HG03342 (cell line): ENCODE results near the gene ADCY5.

Experiments used
- ATAC-seq: cut with Tn5 transposase; IDR thresholded peaks from one replicate; pipeline ENCODE4 v1.9.1; 2021; ENCODE audit warnings: mild to moderate bottlenecking, moderate library complexity; ENCODE audit not compliant: unreplicated experiment

The ADCY5 gene

DNA sequence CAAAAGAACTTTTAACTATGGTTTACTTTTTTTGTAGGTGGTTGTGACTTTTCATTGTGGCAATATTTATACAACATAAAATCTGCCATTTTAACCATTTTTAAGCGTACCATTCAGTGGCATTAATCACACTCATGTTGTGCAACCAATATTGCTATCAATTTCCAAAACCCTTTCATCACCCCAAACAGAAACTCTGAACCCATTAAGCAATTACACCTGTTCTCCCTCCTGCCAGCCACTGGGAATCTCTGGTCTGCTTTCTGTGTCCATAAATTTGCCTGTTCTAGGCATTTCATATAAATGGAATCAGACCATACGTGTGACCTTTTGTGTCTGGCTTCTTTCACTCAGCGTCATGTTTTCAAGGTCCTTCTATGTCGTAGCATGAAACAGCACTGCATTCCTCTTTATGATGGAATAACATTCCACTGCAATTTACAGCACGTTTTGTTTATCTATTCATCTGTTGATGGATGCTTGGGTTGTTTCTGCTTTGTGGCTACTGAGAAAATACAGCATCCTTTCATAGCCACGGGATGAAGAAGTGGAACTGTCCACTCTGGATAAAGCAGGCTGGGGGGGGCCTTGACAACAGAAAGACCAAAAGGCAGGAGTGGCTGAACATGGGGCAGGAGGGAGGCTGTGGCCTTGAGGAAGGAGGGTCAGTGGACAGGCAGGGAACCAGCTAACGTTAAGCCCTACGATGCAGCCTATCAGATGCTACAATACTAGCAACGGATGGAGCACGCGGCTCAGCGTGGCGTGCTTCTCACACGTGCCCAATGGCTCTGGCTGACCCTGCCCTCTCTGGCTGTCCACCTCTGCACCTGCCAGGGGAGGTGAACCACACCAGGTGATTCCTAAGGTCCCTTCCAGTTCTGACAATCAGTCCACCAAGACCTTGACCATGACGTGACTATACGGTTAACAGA is 136.3 kb downstream of the ADCY5 start:
- ATAC-seq = no peak

DNA sequence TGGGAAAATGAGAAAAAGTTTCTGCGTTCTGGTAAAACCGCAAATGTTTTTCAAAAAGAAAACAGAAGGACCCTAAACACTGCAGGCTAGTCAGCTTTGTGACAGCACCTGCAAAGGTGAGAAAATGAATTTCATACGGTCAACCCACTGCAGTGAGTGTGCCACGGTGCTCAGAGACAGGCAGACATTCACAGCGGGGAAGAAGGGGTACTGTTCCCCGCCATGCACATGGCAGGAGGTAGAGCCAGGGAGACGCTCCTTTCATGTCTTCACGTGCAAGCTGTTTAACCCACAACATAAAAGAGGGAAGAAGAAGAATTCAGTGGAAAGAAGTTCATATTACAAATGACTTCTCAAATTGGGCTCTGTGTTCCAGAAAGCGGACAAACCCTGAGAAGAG is 137.7 kb downstream of the ADCY5 start:
- ATAC-seq = no peak

DNA sequence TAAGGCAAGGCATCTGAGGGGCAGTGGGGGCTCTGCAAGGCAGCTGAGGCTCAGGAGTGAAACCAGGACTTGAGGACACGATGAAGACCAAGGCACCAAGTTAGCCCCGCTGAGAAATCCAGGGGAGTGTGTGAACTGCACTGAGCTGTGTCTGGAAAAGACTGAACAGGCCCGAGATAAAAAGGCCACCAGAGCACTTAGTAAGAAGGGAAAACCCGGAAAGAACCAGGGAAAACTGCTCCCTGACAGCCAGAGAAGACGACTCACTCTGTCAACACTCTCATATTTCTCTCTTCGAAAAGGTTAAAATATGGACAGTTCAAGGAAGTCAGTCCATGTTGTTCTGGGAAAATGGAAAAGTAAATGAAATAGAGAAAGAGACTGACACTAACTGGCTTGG is 138.1 kb downstream of the ADCY5 start:
- ATAC-seq = no peak

DNA sequence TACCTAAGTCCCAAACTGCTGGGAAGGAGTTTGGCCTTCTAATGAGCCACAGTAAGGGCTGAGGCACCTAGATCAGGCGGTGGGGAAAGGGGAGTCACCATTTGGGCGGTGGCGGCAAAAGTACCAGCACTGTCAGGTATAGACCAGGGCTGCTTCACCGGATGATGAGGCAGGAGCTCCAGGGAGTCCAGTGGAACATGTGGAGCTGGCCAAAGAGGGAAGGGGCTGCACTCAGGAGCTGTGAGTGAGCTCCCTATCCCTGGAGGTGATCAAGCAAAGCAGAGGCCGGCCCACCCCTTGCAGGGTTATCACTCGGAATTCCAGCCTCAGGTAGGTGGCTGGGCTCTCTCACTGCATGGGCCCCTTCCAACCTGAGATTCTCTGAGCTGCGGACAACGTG is 138.7 kb downstream of the ADCY5 start:
- ATAC-seq = no peak

DNA sequence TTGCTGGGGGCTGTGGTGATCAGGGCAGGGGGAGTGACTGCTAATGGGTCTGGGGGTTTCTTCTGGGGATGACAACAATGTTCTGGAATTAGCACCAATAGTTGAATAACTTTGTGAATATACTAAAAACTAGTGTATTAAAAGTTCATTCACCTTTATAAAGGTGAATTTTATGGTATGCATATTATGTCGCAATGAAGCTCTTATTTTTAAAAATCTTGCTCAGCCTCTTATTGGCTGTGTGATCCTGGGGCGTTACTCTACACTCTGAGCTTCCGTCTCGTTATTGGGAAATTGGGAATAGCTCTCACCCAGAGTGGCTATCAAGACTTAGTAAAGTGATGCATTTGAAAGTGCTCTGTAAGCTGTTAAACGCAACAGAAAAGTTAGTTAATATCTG is 141.8 kb downstream of the ADCY5 start:
- ATAC-seq = no peak

DNA sequence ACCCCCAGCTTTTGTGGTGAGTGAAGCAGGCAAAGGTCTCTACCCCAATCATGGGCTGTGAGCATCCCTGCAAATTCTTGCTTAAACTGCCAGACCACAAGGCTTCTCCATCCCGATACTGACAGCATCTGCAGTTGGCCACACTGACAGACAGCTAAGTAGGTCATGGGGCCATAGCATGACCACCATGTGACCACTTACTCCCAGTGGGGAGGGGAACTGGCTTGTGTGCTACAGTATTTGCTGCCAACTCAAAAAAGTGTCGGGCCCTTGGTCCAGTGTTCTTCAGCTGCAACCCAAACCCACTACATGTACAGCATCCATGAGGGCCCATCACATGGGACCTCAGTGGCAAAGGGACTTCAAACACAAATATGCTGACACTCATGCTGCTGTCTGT is 143.7 kb downstream of the ADCY5 start:
- no peak for ATAC-seq

DNA sequence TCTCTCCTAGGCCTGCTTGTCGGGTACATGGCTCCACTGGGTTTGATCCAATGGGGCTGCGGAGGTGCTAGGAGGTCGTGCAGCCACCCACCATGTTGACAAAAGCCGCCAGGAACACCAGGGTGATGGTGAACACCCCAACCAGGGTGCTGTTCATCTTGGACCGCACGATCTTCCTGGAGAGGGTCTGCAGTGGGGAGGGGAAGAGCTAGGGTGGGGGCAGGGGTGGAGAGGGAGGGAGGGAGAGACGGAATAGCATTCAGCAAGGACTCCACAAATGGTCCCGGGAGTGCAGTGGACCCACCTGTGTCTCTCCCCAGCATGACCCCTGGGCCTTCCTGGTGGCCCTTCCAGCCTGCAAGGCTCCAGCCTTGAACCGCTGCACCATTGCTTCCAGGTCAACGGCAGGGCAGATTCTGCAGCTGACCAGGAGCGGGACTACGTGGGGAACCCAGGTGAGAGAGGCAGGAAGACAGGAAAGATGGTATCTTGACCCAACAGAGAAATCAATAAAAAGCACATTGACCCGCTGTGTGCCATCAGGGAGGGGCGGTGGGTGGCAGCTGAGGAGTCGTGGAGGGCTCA is 144.8 kb downstream of the ADCY5 start:
- ATAC-seq = no peak

DNA sequence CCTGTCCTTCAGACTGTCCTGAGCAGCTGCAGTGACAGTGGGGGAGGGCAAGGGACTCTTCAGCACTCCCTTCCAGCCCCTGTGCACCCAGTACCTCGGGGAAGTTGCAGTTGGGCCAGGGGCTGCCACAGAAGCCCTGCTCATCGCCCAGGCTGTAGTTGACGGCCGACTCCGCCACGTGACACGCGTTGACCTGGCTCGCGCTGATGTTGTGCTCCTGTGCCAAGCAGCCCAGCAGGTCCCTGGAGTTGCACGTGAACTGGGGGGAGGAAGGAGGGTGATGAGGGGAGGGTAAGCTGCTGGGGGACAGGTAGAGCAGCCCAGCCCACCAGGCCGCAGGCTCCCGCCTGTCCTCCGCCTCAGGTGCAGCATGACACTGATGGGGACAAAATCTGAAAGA is 145.9 kb downstream of the ADCY5 start:
- ATAC-seq = no peak

DNA sequence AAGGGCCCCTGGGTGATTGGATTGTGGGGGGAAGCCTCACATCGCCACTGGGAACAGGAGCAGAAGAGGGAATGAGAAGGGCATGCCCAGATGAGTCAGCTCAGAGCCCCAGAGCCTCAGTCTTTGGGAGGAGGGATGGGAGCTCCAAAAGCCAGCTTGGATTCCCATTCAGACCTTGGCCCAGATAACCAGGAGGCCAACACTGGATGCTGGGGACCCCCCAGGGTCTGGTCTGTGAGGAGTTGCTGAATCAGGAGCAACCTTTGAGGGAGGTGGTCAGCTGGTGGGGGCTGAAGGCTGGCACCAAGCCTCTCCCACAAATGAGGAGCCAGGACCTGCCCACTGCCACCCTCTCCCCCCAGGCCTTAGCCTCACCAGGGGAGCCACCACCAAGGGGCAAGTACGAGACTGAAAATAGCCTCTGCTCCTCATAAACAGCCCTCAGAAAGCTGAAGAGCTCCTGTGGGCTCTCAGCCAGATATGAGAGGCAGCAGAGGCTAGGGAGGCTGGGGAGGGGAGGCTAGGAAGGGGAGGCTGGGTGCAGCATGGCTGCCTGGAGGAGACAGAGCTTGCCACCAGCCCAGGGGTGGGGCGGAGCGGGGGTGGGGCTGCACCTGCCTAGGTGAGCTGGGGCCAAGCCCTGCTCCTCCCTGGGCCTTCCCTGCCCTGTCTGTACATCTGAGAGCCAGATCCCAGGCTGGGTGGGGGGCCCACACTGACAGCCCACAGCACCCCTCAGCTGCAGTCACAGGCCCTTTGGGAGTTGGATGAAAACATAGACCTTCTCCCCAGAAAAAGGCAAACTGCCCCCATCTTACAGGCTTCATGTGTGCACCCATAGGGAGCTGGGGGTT is 147.3 kb downstream of the ADCY5 start:
- ATAC-seq = no peak

DNA sequence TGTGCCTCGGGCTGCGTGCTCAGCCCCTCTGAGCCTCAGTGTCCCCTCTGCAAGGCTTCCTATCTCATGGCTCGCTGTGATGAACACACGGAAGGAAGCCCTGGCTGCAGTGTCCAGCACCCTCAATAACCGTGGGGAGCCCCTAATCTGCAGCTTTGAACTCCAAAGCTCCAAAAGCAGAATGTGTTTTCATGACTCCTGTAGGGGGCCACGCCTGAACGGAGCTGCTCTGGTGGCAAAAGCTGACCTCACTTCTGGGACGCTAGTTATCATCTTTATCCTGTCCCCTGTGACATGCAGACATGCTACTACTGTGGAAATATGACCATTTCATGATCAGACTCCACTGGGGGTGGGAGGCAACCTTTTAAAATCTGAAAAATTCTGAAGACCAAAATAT is 148.3 kb downstream of the ADCY5 start:
- ATAC-seq = no peak

DNA sequence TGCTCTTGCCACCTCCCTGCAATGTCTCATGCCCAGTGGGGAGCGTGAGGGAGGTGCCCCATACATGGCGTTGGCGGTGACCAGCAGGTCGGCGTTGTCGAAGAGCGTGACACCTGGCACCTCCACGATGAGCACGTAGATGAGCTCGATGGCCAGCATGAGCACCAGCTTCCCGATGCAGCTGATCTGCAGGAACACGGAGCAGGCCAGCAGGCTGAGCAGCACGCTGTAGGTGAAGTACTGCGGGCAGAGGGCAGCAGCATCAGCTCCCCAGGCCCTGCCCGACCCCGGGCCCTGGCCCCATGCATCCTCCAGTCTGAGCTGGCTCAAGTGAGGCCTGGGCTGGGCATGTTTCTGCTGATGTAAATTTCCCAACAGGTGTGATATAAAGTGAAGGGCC is 148.8 kb downstream of the ADCY5 start:
- no peak for ATAC-seq

DNA sequence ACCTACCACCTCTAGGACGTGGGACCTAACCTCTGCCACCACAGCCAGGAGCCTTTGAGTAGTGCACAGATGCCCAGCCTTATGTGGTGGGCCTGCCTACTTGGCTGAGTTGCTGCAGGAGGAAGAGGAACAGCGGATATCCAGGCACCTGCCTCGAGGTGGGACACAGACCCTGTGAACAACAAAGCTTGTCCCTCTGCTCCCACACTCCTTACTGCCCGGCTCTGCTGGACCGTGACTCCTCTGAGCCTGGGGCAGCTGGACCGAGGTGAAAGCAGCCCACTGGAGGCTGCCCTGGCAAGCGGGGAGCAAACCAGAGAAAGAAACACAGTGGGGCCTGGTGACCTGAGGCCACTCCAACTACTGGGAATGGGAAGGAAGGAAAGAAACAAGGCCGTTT is 149.3 kb downstream of the ADCY5 start:
- no peak for ATAC-seq

DNA sequence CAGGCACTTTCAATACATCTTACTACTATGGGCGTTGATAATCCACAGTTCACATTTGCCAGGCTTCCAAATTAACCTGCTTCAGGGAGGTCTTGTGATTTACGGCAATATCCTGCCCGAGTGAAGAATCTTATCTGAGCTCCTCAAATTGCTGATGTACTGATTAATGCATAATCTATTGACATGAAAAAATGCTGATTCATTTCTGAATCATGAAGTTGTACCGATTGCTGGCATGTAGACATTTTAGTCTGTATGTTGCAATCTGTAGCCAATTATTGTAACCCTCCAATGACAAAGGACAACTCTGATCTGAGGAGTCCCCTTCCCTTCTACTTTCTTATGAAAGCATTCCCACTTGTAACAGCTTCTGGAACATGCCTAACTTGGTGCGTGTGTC is 150.0 kb downstream of the ADCY5 start:
- ATAC-seq = no peak

DNA sequence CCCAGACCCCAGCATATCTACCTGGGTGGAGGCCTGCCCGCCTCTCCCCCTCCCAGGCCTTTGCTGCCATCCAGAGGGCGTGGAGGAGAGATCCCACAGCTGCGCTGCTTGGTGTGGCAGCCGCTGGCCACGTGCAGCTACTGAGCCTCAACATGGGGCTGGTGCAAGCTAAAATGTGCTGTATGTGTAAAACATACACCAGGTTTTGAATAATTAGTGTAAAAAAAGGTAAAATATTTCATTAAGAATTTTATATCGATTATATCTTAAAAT is 151.3 kb downstream of the ADCY5 start:
- ATAC-seq = no peak

DNA sequence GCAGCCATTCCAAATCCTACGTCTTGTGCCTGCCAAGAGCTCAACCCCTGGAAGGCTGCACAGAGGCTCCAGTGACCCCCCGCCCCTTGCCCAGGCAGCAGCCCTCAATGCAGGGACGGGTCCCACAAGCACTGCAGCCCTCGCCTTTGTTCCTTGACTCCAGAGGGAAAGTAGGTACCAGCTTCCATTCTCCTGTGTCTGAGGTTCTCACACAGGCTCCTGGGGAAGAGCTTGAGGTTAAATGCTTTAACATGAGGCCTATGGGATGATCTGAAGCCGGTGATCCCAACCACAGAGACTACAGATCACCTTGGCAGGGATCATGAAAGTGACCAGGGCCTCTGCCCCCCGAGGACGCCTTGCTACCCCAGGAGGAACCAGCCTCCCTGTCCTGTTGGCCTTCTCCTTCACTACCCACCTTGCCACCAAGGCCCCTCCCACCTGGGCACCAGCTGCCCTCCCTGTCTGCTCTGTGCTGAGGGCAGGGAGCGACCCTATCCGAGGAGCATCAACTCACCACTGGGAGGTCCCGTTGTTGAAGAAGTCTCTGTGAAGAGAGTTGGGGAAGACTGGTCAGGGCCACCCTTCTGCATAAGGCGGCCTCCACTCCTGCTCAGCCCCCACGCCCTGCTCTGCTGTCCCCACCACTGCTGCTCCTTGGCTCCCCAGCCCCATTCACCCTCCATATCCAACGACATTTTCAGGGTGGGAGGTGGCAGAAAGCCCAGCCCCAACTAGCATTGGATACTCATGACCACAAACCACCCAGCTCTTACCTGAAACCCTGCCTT is 151.9 kb downstream of the ADCY5 start:
- no peak for ATAC-seq

DNA sequence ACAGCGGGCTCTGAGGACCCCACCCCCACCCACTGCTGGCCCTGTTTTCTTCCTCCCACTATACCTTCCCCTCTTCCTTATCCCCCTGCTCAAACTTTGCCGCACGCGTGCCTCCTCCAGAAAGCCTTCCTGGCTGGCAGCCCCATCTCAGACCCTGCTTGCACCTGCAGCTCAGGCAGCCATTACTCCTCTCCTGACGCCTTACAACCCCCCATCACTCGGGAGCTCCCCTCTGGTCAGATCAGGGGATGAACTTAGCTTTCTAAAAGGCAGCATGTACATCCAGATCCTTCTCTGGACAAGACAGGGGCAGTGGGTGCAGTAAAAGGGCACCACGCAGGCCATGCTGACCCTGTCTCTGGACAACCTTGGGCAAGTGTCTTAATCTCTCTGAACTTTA is 152.6 kb downstream of the ADCY5 start:
- ATAC-seq = no peak

DNA sequence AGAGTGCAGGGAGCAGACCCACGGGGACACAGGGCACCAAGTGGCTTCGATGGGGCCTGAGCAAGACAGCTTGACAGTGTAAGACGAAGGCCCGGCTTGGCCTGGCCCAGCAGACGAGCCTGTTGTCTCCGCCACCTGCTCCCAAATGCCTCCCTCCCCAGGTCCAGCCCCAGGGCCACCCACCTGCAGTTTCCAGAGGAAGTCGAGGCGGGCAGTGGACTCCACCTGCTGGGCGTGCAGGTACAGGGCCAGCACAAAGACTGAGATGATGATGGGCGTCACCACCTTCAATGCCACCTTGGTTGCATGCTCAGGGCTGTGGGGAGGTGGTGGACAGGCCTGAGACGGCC is 153.0 kb downstream of the ADCY5 start:
- no peak for ATAC-seq

DNA sequence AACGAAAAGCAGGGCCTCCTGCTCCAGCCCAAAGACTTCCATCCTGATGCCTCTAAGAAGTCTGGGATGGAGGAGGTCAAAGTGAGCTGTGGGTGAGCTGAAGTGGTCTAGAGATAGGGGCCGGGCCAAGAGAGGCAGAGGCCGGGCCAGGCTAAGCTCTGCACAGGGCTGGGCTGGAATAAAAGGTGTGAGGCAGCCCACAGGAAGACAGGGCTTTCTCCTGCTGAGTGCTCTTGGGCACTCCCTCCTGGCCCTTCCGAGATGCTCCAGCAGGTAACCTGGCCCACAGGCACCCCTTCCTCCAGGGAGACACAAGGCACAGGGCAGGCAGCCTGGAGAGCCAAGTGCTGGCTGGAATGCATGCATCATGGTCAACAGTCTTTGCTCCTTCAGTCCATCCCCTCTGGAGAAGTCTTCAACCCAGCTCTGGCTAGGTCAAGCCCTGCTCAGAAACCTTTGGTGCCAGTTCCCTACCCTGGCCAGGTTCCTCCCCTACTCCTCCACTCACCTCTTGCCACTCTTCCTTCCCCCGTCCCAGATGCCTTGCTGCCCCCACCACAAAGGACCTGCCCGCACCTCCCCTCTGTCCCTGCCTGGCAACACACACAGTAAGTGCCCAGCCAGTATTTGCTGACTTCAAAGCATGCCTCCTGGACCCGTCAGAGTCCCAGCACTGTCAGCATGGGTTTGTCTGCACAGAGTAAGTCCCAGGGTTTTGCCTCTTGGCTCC is 153.6 kb downstream of the ADCY5 start:
- ATAC-seq = no peak

DNA sequence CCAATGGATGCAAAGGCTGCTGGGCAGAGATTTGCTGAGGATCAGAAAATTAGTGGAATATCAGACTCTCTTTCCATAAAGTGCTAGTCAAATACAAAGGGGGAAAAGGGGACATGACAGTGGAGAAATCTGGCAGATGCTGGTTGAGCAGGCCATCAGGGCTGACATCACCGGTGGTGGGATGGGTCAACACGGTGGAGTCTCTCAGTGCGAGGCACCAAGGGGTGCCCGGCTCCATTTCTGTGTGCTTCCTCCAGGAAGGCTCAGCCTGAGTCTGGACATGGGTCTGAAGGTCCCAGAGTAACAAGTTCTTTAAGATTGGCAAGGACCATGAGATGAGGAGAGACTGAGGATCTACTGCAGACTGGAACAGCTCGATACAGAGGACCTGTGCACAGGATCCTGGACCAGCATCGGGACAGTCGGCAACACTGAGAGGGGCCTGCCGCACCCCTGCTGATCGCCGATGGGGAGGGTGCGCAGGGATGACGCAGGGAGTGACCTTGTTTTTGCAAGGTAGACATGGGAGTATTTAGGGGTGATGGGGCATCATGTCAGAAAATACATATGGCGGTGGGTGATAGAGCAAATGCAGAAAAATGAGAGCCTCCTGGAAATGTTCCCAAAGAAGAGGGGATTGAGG is 154.5 kb downstream of the ADCY5 start:
- no peak for ATAC-seq
